Endothelial cell of umbilical vein (primary cell): Measurements from ENCODE around the gene ATP6V0D1. TPM values are rescaled to one million over a fixed set of nuclear protein-coding genes. Genes with fewer than 3 reads are reported as not detected.

Source experiments
- BruUV-seq: library from RNA; stranded (reverse); fragments of 400-500 nt; replicated peaks from 2 replicates; lab custom pipeline; 2021; lab: Mats Ljungman, UMichigan
- CTCF ChIA-PET: fragments of 300-600, 350-600 bp; sonication (Branson Sonifier 250); formaldehyde crosslinking; loops from one replicate; lab custom pipeline; 2021; ENCODE audit warnings: antibody characterized with exemption, inconsistent platforms; lab: Charles Lee
- POLR2A ChIA-PET: fragments of 300-600, 350-600 bp; sonication (Branson Sonifier 250); formaldehyde crosslinking; loops from one replicate; lab custom pipeline; 2021; ENCODE audit warnings: antibody characterized with exemption, inconsistent platforms; lab: Charles Lee
- DNase-seq: peaks from one replicate; pipeline ENCODE4 v3.0.0-alpha.2; 2011; ENCODE audit warnings: low read depth, low spot score
- FAIRE-seq: peaks from 2 replicates; lab custom pipeline; 2011; peaks lifted over from hg19 to GRCh38; lab: Jason Lieb, UNC
- H2AFZ ChIP-seq: 2 replicates; pipeline ENCODE4 v1.6.0; 2012; ENCODE audit warnings: low read depth, low read length, control low read depth, inconsistent platforms
- H3K27ac ChIP-seq: 2 replicates; pipeline ENCODE4 v1.5.1; 2011; ENCODE audit warnings: low read depth, mild to moderate bottlenecking, control low read depth, low read length, moderate library complexity; ENCODE audit not compliant: insufficient read depth
- H3K27me3 ChIP-seq, 2 experiments: 2 replicates each; pipeline versions ENCODE4 v1.6.0 to v1.6.1; 2011; ENCODE audit warnings: low read length in 2 of 2, mixed read lengths in 1 of 2; ENCODE audit not compliant: control insufficient read depth in 2 of 2, insufficient read depth in 2 of 2
- H3K36me3 ChIP-seq, 2 experiments: 2 replicates in 1 of 2; 3 replicates in 1 of 2; pipeline ENCODE4 v1.5.1; 2011; ENCODE audit warnings: low read length in 2 of 2, mild to moderate bottlenecking in 1 of 2, moderate library complexity in 1 of 2; ENCODE audit not compliant: control insufficient read depth in 2 of 2, insufficient read depth in 2 of 2; ENCODE audit errors: extremely low read depth in 1 of 2
- H3K4me1 ChIP-seq: 3 replicates; pipeline ENCODE4 v1.5.1; 2011; ENCODE audit warnings: mild to moderate bottlenecking, low read length; ENCODE audit not compliant: control insufficient read depth, insufficient read depth; ENCODE audit errors: extremely low read depth
- H3K4me2 ChIP-seq: 2 replicates; pipeline ENCODE4 v1.6.1; 2011; ENCODE audit warnings: low read length, control low read depth, mixed read lengths; ENCODE audit not compliant: insufficient read depth
- H3K4me3 ChIP-seq, 3 experiments: fragments of 200-600 bp in 1 of 3; sonication (generic), shearing (Covaris generic) in 1 of 3; replicated peaks in 1 of 3; 2 replicates each; pipeline ENCODE4 v1.5.1; 2011 to 2016; ENCODE audit warnings: control low read depth in 3 of 3, low read length in 3 of 3, mild to moderate bottlenecking in 2 of 3, inconsistent platforms in 1 of 3, low read depth in 1 of 3, moderate library complexity in 1 of 3; ENCODE audit not compliant: insufficient read depth in 1 of 3
- H3K79me2 ChIP-seq: 2 replicates; pipeline ENCODE4 v1.6.0; 2012; ENCODE audit warnings: low read length, inconsistent platforms; ENCODE audit not compliant: control insufficient read depth, insufficient read depth
- H3K9ac ChIP-seq: replicated peaks from 2 replicates; pipeline ENCODE3; 2011; ENCODE audit warnings: low read length, control low read depth; ENCODE audit not compliant: insufficient read depth; ENCODE audit errors: extremely low read depth
- H3K9me1 ChIP-seq: replicated peaks from 3 replicates; pipeline ENCODE4 v1.6.0; 2011; ENCODE audit warnings: mild to moderate bottlenecking, low read length; ENCODE audit not compliant: control insufficient read depth, insufficient read depth; ENCODE audit errors: extremely low read depth
- H3K9me3 ChIP-seq: replicated peaks from 2 replicates; pipeline ENCODE4 v1.5.1; 2012; ENCODE audit warnings: low read length, inconsistent platforms; ENCODE audit not compliant: control insufficient read depth, insufficient read depth
- H4K20me1 ChIP-seq: replicated peaks from 2 replicates; pipeline ENCODE3; 2011; ENCODE audit warnings: mild to moderate bottlenecking, low read length; ENCODE audit not compliant: control insufficient read depth, insufficient read depth; ENCODE audit errors: extremely low read depth
- EZH2 ChIP-seq: IDR thresholded peaks from 2 replicates; pipeline ENCODE4 v1.6.1; 2012; ENCODE audit warnings: borderline replicate concordance, low read depth, mild to moderate bottlenecking, moderate library complexity, low read length, inconsistent platforms; ENCODE audit not compliant: severe bottlenecking
- FOS ChIP-seq: IDR thresholded peaks from 2 replicates; pipeline ENCODE4 v1.6.1; 2011; ENCODE audit warnings: mild to moderate bottlenecking, low read length, moderate library complexity, borderline replicate concordance; ENCODE audit not compliant: insufficient read depth
- GATA2 ChIP-seq: IDR thresholded peaks from 2 replicates; pipeline ENCODE4 v1.7.0; 2011; ENCODE audit warnings: low read depth, mild to moderate bottlenecking, moderate library complexity, mixed read lengths, low read length; ENCODE audit not compliant: insufficient read length, insufficient read depth
- JUN ChIP-seq: IDR thresholded peaks from 2 replicates; pipeline ENCODE4 v1.6.1; 2011; ENCODE audit warnings: borderline replicate concordance, low read depth; ENCODE audit not compliant: insufficient read length, insufficient read depth
- MYC ChIP-seq: IDR thresholded peaks from one replicate; pipeline ENCODE4 v1.6.1; 2011; ENCODE audit warnings: mild to moderate bottlenecking, low read depth, low read length
- POLR2A ChIP-seq: IDR thresholded peaks from 2 replicates; pipeline ENCODE4 v1.6.1; 2012; ENCODE audit warnings: low read depth, mild to moderate bottlenecking, control low read depth, low read length
- POLR2AphosphoS5 ChIP-seq: IDR thresholded peaks from 2 replicates; pipeline ENCODE4 v1.6.1; 2012; ENCODE audit warnings: low read depth, mild to moderate bottlenecking, control low read depth, low read length, moderate library complexity; ENCODE audit not compliant: insufficient read depth
- dilution Hi-C: fragments of 300-500 bp; cut with MboI; formaldehyde crosslinking; loops from one replicate; pipeline ENCODE4 v1.15.0; 2019; ENCODE audit warnings: low sequenced_read_pairs; ENCODE audit not compliant: extremely low pct_ligation_motif_present
- intact Hi-C: fragments of 100-400 bp; cut with micrococcal nuclease; formaldehyde crosslinking; loops from one replicate; pipeline ENCODE4 v1.10.0; 2022
- polyA plus RNA-seq, 4 experiments: library from polyadenylated mRNA; depleted of rRNA in 3 of 4; stranded (reverse) in 3 of 4; unstranded in 1 of 4; fragments of >200 nt; gene quantifications; 2 replicates each; pipeline versions ENCODE4 v1.2.1 to v1.2.3, GENCODE V29; 2011 to 2012; ENCODE audit warnings: missing spikeins in 1 of 4
- total RNA-seq: library from RNA; stranded (reverse); gene quantifications from 2 replicates; pipeline ENCODE4 v1.2.3, GENCODE V29; 2021
- TF ChIP-seq, protein P1 (sequence below), 2 donors: IDR thresholded peaks; 1 replicate in 1 of 2; 2 replicates in 1 of 2; pipeline ENCODE4 v1.5.1; 2011; ENCODE audit warnings: low read length in 2 of 2, mild to moderate bottlenecking in 2 of 2, moderate library complexity in 2 of 2, control low read depth in 1 of 2, inconsistent platforms in 1 of 2, low read depth in 1 of 2; ENCODE audit not compliant: insufficient read depth in 1 of 2; ENCODE audit errors: extremely low read depth in 1 of 2
- TF ChIP-seq, protein P2 (sequence below): IDR thresholded peaks from 2 replicates; pipeline ENCODE4 v1.6.1; 2011; ENCODE audit not compliant: insufficient read depth, insufficient read length

ATP6V0D1 gene
- total and polyA plus RNA-seq, 2 donors (not counting 3 experiments of a cell fraction or from before 2014, with no cell fraction given) = 82.8 to 232 TPM

DNA sequence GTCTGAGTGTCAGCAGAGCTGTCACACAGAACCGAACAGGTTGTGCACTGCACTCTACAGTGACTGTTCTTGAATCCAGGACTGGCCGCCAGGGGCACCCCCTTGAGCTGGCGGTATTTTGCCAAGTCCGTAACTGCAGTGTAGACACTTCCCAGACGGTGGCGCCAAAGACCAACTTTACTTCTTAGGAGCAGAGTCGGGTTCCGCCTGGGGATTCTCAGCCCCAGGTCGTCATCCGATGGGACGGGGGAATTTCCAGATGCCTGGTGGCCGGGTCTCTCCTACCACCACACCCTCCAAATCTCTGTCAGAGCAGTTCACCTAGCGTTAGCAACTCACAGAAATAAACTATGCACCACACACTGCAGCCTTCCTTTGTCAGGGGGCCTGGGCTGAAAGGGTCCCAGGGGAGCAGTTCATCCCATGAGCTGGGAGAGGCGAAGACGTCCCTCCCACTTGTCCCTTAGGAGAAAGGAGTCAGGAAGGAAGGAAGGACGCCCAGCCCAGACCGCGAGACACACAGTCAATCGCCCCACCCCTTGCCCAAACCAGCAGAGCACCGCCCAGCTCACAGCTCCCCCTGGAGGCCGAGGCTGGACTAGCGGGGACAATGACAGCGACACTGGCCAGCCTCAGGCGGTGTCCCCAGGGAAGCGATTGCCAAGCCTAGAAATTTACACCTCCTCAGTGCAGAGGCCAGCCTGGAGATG lies 40.3 kb upstream of the ATP6V0D1 start:
- peaks cover 11% of the 10 kb centered on the region for H3K4me1 ChIP-seq
- no peaks in the 10 kb centered on the region for H3K9me1 ChIP-seq
- intact Hi-C loops = loop anchor here (1.0 to 10.0 kb wide), 7 partner anchors 16 to 404 kb away; partner anchors contain the start of genes CTCF, RANBP10 and TSNAXIP1
- FAIRE-seq = peak; percentile 99
- H3K27ac ChIP-seq = peak overlapping the region; percentile 89
- no peaks in the 10 kb centered on the region for H4K20me1 ChIP-seq
- peak overlapping the region; percentile 81 for H2AFZ ChIP-seq
- no peaks in the 10 kb centered on the region for H3K79me2 ChIP-seq
- no peaks in the 10 kb centered on the region for H3K9me3 ChIP-seq
- peak overlapping the region; percentile 78 for H3K9ac ChIP-seq
- DNase-seq = peak; percentile 97
- ChIA-PET POLR2A (interaction anchor here (0.5 to 1.3 kb wide), 10 partner anchors 18 to 356 kb away, joined by 3 to 7 read pairs (median 4); partner anchors contain the start of gene ACD), CTCF (interaction anchor here (0.6 to 7.3 kb wide), 72 partner anchors 8 to 540 kb away, joined by 3 to 246 read pairs (median 4); partner anchors contain the start of genes ACD, AGRP, ATP6V0D1 and C16orf86)
- BruUV-seq = TSS peak; percentile 57
- TF ChIP-seq POLR2AphosphoS5 (peak; percentile 40), JUN (no peak), GATA2 (no peak), FOS (no peak), EZH2 (no peak), MYC (peak; percentile 29), POLR2A (peak; percentile 68)
- TF ChIP-seq, protein P1, sequence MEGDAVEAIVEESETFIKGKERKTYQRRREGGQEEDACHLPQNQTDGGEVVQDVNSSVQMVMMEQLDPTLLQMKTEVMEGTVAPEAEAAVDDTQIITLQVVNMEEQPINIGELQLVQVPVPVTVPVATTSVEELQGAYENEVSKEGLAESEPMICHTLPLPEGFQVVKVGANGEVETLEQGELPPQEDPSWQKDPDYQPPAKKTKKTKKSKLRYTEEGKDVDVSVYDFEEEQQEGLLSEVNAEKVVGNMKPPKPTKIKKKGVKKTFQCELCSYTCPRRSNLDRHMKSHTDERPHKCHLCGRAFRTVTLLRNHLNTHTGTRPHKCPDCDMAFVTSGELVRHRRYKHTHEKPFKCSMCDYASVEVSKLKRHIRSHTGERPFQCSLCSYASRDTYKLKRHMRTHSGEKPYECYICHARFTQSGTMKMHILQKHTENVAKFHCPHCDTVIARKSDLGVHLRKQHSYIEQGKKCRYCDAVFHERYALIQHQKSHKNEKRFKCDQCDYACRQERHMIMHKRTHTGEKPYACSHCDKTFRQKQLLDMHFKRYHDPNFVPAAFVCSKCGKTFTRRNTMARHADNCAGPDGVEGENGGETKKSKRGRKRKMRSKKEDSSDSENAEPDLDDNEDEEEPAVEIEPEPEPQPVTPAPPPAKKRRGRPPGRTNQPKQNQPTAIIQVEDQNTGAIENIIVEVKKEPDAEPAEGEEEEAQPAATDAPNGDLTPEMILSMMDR (IDR thresholded peaks at IDR 0.05; ENCODE audit: extremely low read depth in 1 of 2, insufficient read depth in 1 of 2, low read depth in 1 of 2, low read length in 2 of 2) = peak; percentile 83 to 100
- TF ChIP-seq, protein P2, sequence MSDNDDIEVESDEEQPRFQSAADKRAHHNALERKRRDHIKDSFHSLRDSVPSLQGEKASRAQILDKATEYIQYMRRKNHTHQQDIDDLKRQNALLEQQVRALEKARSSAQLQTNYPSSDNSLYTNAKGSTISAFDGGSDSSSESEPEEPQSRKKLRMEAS = no peak
- no peaks in the 10 kb centered on the region for H3K27me3 ChIP-seq
- H3K4me2 ChIP-seq = peak overlapping the region; percentile 80
- dilution Hi-C loops = no loop called here
- peak overlapping the region in 2 of 3 experiments; percentile 30 to 45 for H3K4me3 ChIP-seq
- no peaks in the 10 kb centered on the region for H3K36me3 ChIP-seq
